Gastrocnemius medialis (tissue), 4 donors: ENCODE data around the gene PTGES2. TPM values are rescaled to one million over a fixed set of nuclear protein-coding genes. Genes with fewer than 3 reads are reported as not detected.

Experiments
- ATAC-seq, 2 donors: fragments of 150-250 bp; one replicate each; pipeline ENCODE4 v1.9.1; 2016
- DNase-seq, 2 donors: peaks; one replicate each; pipeline ENCODE4 v3.0.0-alpha.2; 2019
- H3K27ac ChIP-seq, 4 donors: fragments of 200-600 bp; sonication (generic); 1 replicate in 1 of 4; 2 replicates in 3 of 4; pipeline ENCODE4 v1.5.1; 2016 to 2018; ENCODE audit warnings: mild to moderate bottlenecking in 2 of 4, moderate library complexity in 1 of 4
- H3K27me3 ChIP-seq, 3 donors: fragments of 200-600 bp; sonication (generic) in 2 of 3; 1 replicate in 1 of 3; 2 replicates in 2 of 3; pipeline versions ENCODE4 v1.5.1 to v1.6.0; 2016 to 2019; ENCODE audit warnings: mild to moderate bottlenecking in 1 of 3, moderate library complexity in 1 of 3
- H3K36me3 ChIP-seq, 2 donors: fragments of 200-600 bp; sonication (generic) in 1 of 2; one replicate each; pipeline ENCODE4 v1.5.1; 2017 to 2018
- H3K4me1 ChIP-seq, 2 donors: fragments of 200-600 bp; sonication (generic) in 1 of 2; one replicate each; pipeline ENCODE4 v1.5.1; 2016 to 2017; ENCODE audit warnings: mild to moderate bottlenecking in 2 of 2
- H3K4me3 ChIP-seq, 4 donors: fragments of 200-600 bp; sonication (generic) in 3 of 4; 1 replicate in 1 of 4; 2 replicates in 3 of 4; pipeline ENCODE4 v1.5.1; 2016 to 2019; ENCODE audit warnings: mild to moderate bottlenecking in 2 of 4
- H3K9me3 ChIP-seq, 3 donors: fragments of 200-600 bp; sonication (generic) in 2 of 3; 1 replicate in 1 of 3; 2 replicates in 2 of 3; pipeline ENCODE4 v1.5.1; 2016 to 2019
- POLR2A ChIP-seq, 2 donors: fragments of 450-650 bp; IDR thresholded peaks; one replicate each; pipeline ENCODE4 v1.6.1; 2017; ENCODE audit warnings: antibody characterized with exemption in 2 of 2, mild to moderate bottlenecking in 2 of 2, moderate library complexity in 2 of 2
- in situ Hi-C, 4 donors: fragments of 200-750 bp; cut with MboI; loops; one replicate each; pipeline versions ENCODE4 v1.15.0 to v1.8.0; 2017; ENCODE audit warnings: low sequenced_read_pairs in 4 of 4
- intact Hi-C: fragments of 100-400 bp; cut with DNase I; formaldehyde crosslinking; loops from one replicate; pipeline ENCODE4 v1.15.1; 2023; ENCODE audit warnings: low total_unique reads
- total RNA-seq, 4 donors: library from RNA; depleted of rRNA; stranded (reverse); fragments of >200 nt; gene quantifications; one replicate each; pipeline versions ENCODE4 v1.1.0 to v1.2.3, GENCODE V29; 2016
- TF ChIP-seq, protein P1 (sequence below), 5 experiments: fragments of 450-650 bp in 3 of 5; fragments of 200-600 bp in 2 of 5; sonication (generic) in 2 of 5; IDR thresholded peaks in 4 of 5; conservative IDR thresholded peaks in 1 of 5; 1 replicate in 4 of 5; 2 replicates in 1 of 5; pipeline ENCODE4 v1.5.1; 2016 to 2019; ENCODE audit warnings: antibody characterized with exemption in 5 of 5, mild to moderate bottlenecking in 3 of 5, moderate library complexity in 3 of 5

PTGES2 gene
- total RNA-seq, 4 donors from 2014 or later: 95.2 to 266 (median 155) TPM

DNA sequence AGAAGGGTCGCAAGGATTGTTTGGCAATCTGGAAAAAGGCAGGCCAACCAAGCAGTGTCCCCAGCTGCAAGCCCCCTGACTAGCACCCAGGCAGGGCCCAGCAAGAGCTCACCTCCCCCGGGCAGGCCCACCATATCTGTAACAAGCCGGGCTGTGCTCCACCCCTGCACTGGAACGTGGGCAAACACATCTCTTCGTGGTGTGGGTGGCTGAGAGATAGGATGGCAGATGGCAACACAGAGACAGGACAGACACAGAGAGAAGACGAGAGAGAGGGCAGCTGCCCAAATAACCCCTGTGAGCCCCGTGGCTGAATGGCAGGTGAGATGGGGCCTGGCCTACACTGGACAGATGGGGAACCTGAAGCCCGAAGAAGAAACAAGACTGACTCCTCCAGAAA, 42.0 kb upstream of the PTGES2 start:
- intact Hi-C loops: no loop called here

DNA sequence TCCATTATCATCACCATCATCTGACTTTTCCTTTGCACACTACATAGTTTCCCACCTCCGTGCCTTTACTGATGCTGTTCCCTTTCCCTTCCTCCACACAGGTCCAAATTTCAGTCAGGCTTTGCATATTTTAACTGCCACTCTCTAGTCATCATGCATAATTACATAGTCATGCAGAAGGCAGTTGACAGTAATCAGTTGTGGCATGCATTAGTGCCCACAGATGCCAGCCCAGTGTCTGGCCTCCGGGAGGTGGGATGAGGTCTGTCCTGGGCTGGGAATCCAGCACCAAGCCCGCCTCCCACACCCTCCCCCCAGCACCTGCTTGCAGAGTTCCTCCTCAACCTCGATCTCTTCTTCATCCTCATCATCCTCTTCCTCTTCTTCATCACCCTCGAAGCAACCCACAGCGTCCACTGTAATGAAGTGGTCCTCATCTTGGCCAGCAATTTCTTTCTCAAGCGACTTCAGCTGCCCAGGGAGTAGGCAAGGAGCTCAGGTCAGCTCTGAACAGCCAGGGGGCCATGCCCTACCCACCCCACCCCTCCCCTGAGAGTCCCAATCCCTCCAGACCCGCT, 41.3 kb upstream of the PTGES2 start:
- no peak for DNase-seq
- Histone ChIP-seq H3K27me3 (no peaks in the 10 kb centered on the region), H3K4me3 (no peak overlapping the region), H3K27ac (no peak overlapping the region), H3K4me1 (no peaks in the 10 kb centered on the region), H3K36me3 (peaks cover 0 to 64% of the 10 kb centered on the region in 2 donors), H3K9me3 (no peaks in the 10 kb centered on the region)
- ATAC-seq: no peak
- intact Hi-C loops (no loop called here), in situ Hi-C loops (no loop called here)
- TF ChIP-seq, protein P1, sequence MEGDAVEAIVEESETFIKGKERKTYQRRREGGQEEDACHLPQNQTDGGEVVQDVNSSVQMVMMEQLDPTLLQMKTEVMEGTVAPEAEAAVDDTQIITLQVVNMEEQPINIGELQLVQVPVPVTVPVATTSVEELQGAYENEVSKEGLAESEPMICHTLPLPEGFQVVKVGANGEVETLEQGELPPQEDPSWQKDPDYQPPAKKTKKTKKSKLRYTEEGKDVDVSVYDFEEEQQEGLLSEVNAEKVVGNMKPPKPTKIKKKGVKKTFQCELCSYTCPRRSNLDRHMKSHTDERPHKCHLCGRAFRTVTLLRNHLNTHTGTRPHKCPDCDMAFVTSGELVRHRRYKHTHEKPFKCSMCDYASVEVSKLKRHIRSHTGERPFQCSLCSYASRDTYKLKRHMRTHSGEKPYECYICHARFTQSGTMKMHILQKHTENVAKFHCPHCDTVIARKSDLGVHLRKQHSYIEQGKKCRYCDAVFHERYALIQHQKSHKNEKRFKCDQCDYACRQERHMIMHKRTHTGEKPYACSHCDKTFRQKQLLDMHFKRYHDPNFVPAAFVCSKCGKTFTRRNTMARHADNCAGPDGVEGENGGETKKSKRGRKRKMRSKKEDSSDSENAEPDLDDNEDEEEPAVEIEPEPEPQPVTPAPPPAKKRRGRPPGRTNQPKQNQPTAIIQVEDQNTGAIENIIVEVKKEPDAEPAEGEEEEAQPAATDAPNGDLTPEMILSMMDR (IDR thresholded peaks at IDR 0.05 in 4 of 5, conservative IDR thresholded peaks at IDR 0.05 in 1 of 5): no peak
- TF ChIP-seq POLR2A (IDR thresholded peaks at IDR 0.05): no peak

More for the DNA sequence above, 42.0 kb upstream of the PTGES2 start:
- ATAC-seq (no peak), DNase-seq (no peak)
- Histone ChIP-seq H3K4me1 (no peaks in the 10 kb centered on the region), H3K4me3 (no peak overlapping the region), H3K9me3 (no peaks in the 10 kb centered on the region), H3K27me3 (no peaks in the 10 kb centered on the region), H3K27ac (no peak overlapping the region), H3K36me3 (peaks cover 0 to 63% of the 10 kb centered on the region in 2 donors)
- in situ Hi-C loops: no loop called here
- TF ChIP-seq POLR2A (IDR thresholded peaks at IDR 0.05): no peak
- TF ChIP-seq, protein P1 (IDR thresholded peaks at IDR 0.05 in 4 of 5, conservative IDR thresholded peaks at IDR 0.05 in 1 of 5): no peak

DNA sequence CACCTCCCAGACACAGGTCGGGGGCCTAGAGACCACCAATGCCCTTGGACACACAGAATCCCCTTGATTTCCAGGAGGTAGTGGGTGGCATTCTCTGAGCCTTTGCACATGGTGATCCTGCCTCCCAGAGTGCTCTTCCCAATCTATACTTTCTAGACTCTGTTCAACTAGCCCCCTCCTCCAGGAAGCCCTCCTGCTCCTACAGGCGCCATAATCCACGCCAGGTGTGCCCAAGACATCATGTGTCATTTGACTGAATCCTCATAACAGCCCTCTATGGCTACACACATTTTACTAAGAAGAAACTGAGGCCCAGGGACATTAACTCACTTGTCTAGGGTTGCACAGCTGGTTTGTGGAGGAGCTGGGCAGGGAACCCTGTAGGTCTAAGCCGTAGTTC, 39.7 kb upstream of the PTGES2 start:
- Histone ChIP-seq H3K27me3 (no peaks in the 10 kb centered on the region), H3K36me3 (peaks cover 0 to 75% of the 10 kb centered on the region in 2 donors), H3K4me1 (no peaks in the 10 kb centered on the region), H3K4me3 (no peak overlapping the region), H3K27ac (no peak overlapping the region), H3K9me3 (no peaks in the 10 kb centered on the region)
- intact Hi-C loops (no loop called here), in situ Hi-C loops (no loop called here)
- TF ChIP-seq, protein P1 (IDR thresholded peaks at IDR 0.05 in 4 of 5, conservative IDR thresholded peaks at IDR 0.05 in 1 of 5): no peak
- no peak for TF ChIP-seq POLR2A (IDR thresholded peaks at IDR 0.05)
- DNase-seq (no peak), ATAC-seq (no peak)

DNA sequence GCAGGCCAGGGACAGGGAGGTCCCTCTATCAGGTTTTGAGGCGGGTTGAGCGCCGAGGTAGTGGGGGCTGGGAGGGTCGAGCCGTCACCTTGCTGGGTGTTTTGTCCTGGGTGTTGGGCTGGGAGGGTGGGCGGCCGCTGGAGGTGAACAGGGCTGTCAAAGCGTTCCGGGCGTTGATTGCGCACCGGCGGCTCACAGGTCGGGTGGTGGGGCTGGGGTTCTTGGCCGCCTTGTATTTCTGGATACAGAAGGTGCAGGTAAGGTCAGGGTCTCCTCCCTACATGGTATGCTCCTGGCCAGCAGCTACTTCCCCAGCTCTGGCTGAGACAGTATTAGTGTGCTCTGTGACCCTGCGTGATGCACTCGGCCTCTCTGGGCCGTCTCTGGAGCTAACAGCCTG, 38.6 kb upstream of the PTGES2 start:
- Histone ChIP-seq H3K4me3 (no peak overlapping the region), H3K36me3 (peaks cover 0 to 75% of the 10 kb centered on the region in 2 donors), H3K9me3 (no peaks in the 10 kb centered on the region), H3K27me3 (no peaks in the 10 kb centered on the region), H3K27ac (no peak overlapping the region), H3K4me1 (peaks cover 0 to 4% of the 10 kb centered on the region in 2 donors)
- DNase-seq: no peak
- TF ChIP-seq, protein P1 (IDR thresholded peaks at IDR 0.05 in 4 of 5, conservative IDR thresholded peaks at IDR 0.05 in 1 of 5): no peak
- TF ChIP-seq POLR2A (IDR thresholded peaks at IDR 0.05): no peak
- intact Hi-C loops (no loop called here), in situ Hi-C loops (no loop called here)
- no peak for ATAC-seq
